ENCODE measurements around the gene CISD2. TPM values are rescaled to one million over a fixed set of nuclear protein-coding genes. Genes with fewer than 3 reads are reported as not detected.
"Not testable (repeated sequence)": the region's sequence is repeated elsewhere in the genome, so short reads cannot be mapped to it uniquely, and the experiment has no call there.

The CISD2 gene
- total RNA-seq, 1 donor from 2014 or later = 30.4 TPM

DNA sequence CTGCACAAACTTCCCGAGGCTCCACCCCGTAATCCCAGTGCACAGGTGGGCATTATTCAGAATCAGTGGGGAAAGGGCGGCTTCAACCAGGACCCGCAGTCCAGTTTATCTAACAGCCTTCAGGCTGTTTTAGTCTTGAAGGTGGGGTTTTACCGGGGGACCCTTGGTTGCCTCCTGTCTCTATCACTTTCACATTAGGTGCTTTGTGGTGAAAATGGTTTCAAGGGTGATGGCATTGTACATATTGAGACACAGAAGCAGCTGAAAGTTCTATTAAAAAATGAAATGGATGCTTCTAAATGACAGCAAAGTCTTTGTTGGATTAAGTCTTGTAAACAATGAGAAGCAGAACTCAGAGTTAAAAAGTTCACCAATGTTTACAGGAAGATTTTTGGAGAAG, 27.8 kb downstream of the CISD2 start:
- H3K27me3 ChIP-seq (ENCODE audit: control insufficient read depth, insufficient read depth, low read length); H3K36me3 ChIP-seq (ENCODE audit: control insufficient read depth, insufficient read depth, low read length); H3K4me3 ChIP-seq (ENCODE audit: low read depth, low read length); DNase-seq (ENCODE audit: low read depth): not testable (repeated sequence)

DNA sequence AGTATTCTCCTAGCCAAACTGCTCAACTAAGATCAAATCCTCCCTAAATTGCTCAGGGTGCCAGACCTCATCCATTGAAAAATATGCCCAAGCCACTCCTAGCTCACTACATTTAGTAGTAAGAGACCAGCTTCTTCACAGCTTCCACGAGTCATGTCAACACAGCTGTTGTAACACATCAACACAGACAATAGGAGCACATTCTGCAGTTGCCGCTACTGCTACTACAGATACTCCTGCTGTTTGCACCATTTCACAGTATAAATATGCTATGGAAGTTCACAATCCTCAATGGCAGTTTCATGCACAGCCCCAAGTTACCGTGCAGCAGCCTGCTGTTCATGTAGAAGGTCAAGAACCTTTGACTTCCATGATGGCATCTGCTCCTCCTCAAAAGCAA, 28.8 kb downstream of the CISD2 start:
- not testable (repeated sequence) for H3K36me3 ChIP-seq (ENCODE audit: control insufficient read depth, insufficient read depth, low read length); DNase-seq (ENCODE audit: low read depth); H3K4me3 ChIP-seq (ENCODE audit: low read depth, low read length); H3K27me3 ChIP-seq (ENCODE audit: control insufficient read depth, insufficient read depth, low read length)

DNA sequence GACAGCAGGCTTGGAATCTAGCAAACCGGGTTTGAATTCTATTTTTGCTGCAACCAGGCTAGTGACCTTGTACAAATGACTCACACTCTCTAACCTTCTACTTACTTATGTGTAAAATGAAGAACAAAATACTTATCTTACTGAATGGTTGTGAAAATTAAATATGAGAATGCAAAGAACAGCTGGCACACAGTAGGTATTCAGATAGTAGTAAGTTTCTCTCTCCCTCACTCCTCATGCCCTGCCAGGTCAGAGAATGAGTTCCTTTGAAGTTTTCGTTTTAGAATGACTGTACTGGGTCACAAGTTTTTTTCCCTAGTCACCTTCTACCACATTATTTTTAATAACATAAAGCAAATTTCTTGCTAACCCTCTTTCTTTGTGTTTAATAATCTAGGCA, 33.0 kb downstream of the CISD2 start:
- TF ChIP-seq, protein P1, sequence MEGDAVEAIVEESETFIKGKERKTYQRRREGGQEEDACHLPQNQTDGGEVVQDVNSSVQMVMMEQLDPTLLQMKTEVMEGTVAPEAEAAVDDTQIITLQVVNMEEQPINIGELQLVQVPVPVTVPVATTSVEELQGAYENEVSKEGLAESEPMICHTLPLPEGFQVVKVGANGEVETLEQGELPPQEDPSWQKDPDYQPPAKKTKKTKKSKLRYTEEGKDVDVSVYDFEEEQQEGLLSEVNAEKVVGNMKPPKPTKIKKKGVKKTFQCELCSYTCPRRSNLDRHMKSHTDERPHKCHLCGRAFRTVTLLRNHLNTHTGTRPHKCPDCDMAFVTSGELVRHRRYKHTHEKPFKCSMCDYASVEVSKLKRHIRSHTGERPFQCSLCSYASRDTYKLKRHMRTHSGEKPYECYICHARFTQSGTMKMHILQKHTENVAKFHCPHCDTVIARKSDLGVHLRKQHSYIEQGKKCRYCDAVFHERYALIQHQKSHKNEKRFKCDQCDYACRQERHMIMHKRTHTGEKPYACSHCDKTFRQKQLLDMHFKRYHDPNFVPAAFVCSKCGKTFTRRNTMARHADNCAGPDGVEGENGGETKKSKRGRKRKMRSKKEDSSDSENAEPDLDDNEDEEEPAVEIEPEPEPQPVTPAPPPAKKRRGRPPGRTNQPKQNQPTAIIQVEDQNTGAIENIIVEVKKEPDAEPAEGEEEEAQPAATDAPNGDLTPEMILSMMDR (IDR thresholded peaks at IDR 0.05; ENCODE audit: insufficient read depth, low read length, poor library complexity, severe bottlenecking) = no peak
- no peaks in the 10 kb centered on the region for H3K27me3 ChIP-seq (ENCODE audit: control insufficient read depth, insufficient read depth, low read length)
- DNase-seq (ENCODE audit: low read depth) = no peak
- no peaks in the 10 kb centered on the region for H3K36me3 ChIP-seq (ENCODE audit: control insufficient read depth, insufficient read depth, low read length)
- no peak overlapping the region for H3K4me3 ChIP-seq (ENCODE audit: low read depth, low read length)

DNA sequence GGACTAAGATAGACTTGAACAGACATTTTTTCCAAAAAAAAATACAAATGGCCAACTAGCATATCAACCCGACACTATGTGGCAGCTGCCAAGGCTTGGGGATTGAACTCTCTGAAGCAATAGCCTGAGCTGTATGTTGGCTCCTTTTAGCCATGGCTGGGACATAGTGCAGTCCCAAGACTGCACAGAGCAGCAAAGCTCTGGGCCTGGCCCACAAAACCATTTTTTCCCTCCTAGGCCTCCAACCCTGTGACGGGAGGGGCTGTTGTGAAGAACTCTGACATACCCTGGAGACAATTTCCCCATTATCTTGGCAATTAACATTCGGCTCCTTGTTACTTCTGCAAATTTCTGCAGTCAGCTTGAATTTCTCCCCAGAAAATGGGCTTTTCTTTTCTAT, 50.1 kb downstream of the CISD2 start:
- no peak overlapping the region for H3K4me3 ChIP-seq (ENCODE audit: low read depth, low read length)
- H3K36me3 ChIP-seq (ENCODE audit: control insufficient read depth, insufficient read depth, low read length) = no peaks in the 10 kb centered on the region
- TF ChIP-seq, protein P1 (IDR thresholded peaks at IDR 0.05; ENCODE audit: insufficient read depth, low read length, poor library complexity, severe bottlenecking) = no peak
- no peak for DNase-seq (ENCODE audit: low read depth)
- H3K27me3 ChIP-seq (ENCODE audit: control insufficient read depth, insufficient read depth, low read length) = no peaks in the 10 kb centered on the region

DNA sequence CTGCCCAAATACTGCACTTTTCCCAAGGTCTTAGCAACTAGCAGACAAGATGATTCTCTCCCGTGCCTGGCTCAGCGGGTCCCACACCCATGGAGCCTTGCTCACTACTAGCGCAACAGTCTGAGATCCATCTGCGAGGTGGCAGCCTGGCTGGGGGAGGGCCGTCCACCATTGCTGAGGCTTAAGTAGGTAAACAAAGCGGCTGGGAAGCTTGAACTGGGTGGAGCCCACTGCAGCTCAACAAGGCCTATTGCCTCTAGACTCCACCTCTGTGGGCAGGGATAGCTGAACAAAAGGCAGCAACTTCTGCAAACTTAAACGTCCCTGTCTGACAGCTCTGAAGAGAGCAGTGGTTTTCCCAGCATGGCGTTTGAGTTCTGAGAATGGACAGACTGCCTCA, 50.9 kb downstream of the CISD2 start:
- DNase-seq (ENCODE audit: low read depth); H3K36me3 ChIP-seq (ENCODE audit: control insufficient read depth, insufficient read depth, low read length); H3K4me3 ChIP-seq (ENCODE audit: low read depth, low read length); H3K27me3 ChIP-seq (ENCODE audit: control insufficient read depth, insufficient read depth, low read length): not testable (repeated sequence)

DNA sequence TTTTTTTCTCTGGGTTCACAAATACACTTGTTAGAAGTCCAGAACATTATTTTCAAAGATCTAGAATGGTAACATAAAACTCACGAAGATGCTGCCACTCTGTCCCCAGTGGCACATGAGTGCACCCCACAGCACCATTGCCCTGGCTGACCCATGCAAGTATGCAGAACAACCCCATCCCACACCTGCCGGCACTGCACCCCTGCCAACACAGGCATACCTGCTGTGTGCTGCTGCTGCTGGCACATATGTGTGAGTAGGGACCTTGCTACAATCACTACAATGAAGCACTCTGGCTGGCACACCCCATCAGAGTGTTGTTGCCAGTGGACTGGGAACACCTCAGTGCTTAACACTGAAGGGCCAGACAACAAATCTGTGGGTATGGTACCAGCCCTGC, 66.9 kb downstream of the CISD2 start:
- H3K4me3 ChIP-seq (ENCODE audit: low read depth, low read length) = no peak overlapping the region
- TF ChIP-seq, protein P1 (IDR thresholded peaks at IDR 0.05; ENCODE audit: insufficient read depth, low read length, poor library complexity, severe bottlenecking) = no peak
- H3K36me3 ChIP-seq (ENCODE audit: control insufficient read depth, insufficient read depth, low read length) = no peaks in the 10 kb centered on the region
- DNase-seq (ENCODE audit: low read depth) = no peak
- H3K27me3 ChIP-seq (ENCODE audit: control insufficient read depth, insufficient read depth, low read length) = no peaks in the 10 kb centered on the region

DNA sequence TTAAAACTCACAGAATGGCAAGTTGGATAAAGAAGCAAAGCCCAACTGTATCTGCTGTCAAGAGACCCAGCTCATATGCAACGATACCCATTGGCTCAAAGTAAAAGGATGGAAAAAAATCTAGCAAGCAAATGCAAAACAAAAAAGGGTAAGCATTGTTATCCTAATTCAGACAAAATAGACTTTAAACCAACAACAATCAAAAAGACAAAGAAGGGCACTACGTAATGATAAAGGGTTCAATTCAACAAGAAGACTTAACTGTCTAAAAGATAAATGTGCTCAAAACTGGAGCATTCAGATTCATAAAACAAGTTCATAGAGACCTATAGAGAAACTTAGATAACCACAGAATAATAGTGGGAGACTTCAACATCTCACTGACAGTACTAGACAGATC, 69.3 kb downstream of the CISD2 start:
- not testable (repeated sequence) for H3K27me3 ChIP-seq (ENCODE audit: control insufficient read depth, insufficient read depth, low read length); H3K36me3 ChIP-seq (ENCODE audit: control insufficient read depth, insufficient read depth, low read length); DNase-seq (ENCODE audit: low read depth); H3K4me3 ChIP-seq (ENCODE audit: low read depth, low read length)

Other genes starting within 250 kb of the CISD2 start
- 14.7 and 20.5 TPM in 2 replicates for gene MANBA, start 108.0 kb upstream of the CISD2 start, total RNA-seq
- gene UBE2D3, start 41.4 kb upstream of the CISD2 start, total RNA-seq = 371 and 376 TPM in 2 replicates
- 0.21 and 4.2 TPM in 2 replicates for gene SLC9B1, start 150.7 kb downstream of the CISD2 start, total RNA-seq
- gene SLC9B2, start 207.8 kb downstream of the CISD2 start, total RNA-seq = 11.8 and 19.4 TPM in 2 replicates
- 43.3 and 44.5 TPM in 2 replicates for gene BDH2, start 230.8 kb downstream of the CISD2 start, total RNA-seq